HG02970 (cell line): Measurements from ENCODE around the gene PDGFC.
"Not testable (repeated sequence)": the region's sequence is repeated elsewhere in the genome, so short reads cannot be mapped to it uniquely, and the experiment has no call there.

Experiments
- ATAC-seq: cut with Tn5 transposase; IDR thresholded peaks from one replicate; pipeline ENCODE4 v1.9.1; 2021; ENCODE audit warnings: mild to moderate bottlenecking, moderate library complexity, moderate number of reproducible peaks; ENCODE audit not compliant: unreplicated experiment, low FRiP score

The PDGFC gene

GRCh38 chr4:156953001-156953400 lies 18.6 kb downstream of the PDGFC start:
- ATAC-seq = no peak

GRCh38 chr4:156952078-156952759 lies 19.4 kb downstream of the PDGFC start:
- ATAC-seq = no peak

- ATAC-seq = no peak
Measured at GRCh38 chr4:156950948-156951347, 20.7 kb downstream of the PDGFC start.

- no peak for ATAC-seq
Measured at GRCh38 chr4:156950090-156950489, 21.5 kb downstream of the PDGFC start.

- no peak for ATAC-seq
Measured at GRCh38 chr4:156949373-156949814, 22.2 kb downstream of the PDGFC start.

- no peak for ATAC-seq
Measured at GRCh38 chr4:156948738-156949137, 22.9 kb downstream of the PDGFC start.

GRCh38 chr4:156948133-156948532 lies 23.5 kb downstream of the PDGFC start:
- ATAC-seq = no peak

- ATAC-seq = no peak
Measured at GRCh38 chr4:156946516-156947424, 24.8 kb downstream of the PDGFC start.

- ATAC-seq = no peak
Measured at GRCh38 chr4:156945532-156945931, 26.1 kb downstream of the PDGFC start.

GRCh38 chr4:156942991-156943390 lies 28.6 kb downstream of the PDGFC start:
- ATAC-seq = no peak

GRCh38 chr4:156941940-156942548 lies 29.6 kb downstream of the PDGFC start:
- ATAC-seq = no peak

GRCh38 chr4:156939801-156940200 lies 31.8 kb downstream of the PDGFC start:
- ATAC-seq = no peak

- no peak for ATAC-seq
Measured at GRCh38 chr4:156939139-156939538, 32.5 kb downstream of the PDGFC start.

- ATAC-seq = no peak
Measured at GRCh38 chr4:156934259-156934635, 37.4 kb downstream of the PDGFC start.

GRCh38 chr4:156933633-156934258 lies 37.9 kb downstream of the PDGFC start:
- ATAC-seq = no peak

GRCh38 chr4:156932360-156932759 lies 39.2 kb downstream of the PDGFC start:
- not testable (repeated sequence) for ATAC-seq

- no peak for ATAC-seq
Measured at GRCh38 chr4:156931267-156931666, 40.3 kb downstream of the PDGFC start.

- ATAC-seq = no peak
Measured at GRCh38 chr4:156929386-156930105, 42.1 kb downstream of the PDGFC start.

- ATAC-seq = no peak
Measured at GRCh38 chr4:156924774-156925315, 46.8 kb downstream of the PDGFC start.

GRCh38 chr4:156923525-156923924 lies 48.1 kb downstream of the PDGFC start:
- ATAC-seq = no peak
